OCI-LY7 (cell line): ENCODE measurements around the gene SLC30A7.

Experiments
- CTCF ChIP-seq: fragments of 200-600 bp; sonication (generic); conservative IDR thresholded peaks from 2 replicates; pipeline ENCODE4 v1.5.1; 2014; ENCODE audit warnings: mild to moderate bottlenecking, antibody characterized with exemption, low read length, moderate library complexity, mixed read lengths
- EZH2phosphoT487 ChIP-seq: fragments of 200-600 bp; sonication (generic); IDR thresholded peaks from 2 replicates; pipeline ENCODE4 v1.6.1; 2018; ENCODE audit warnings: low read depth, borderline replicate concordance, mild to moderate bottlenecking, mixed run types, antibody characterized with exemption, low read length, moderate library complexity, mixed read lengths

- TF ChIP-seq CTCF: no peak
- TF ChIP-seq EZH2phosphoT487: no peak
Measured at GRCh38 chr1:100847361-100848082, 48.4 kb upstream of the SLC30A7 start.
